ENCODE data around the gene NCAPD2.

The NCAPD2 gene, protein sequence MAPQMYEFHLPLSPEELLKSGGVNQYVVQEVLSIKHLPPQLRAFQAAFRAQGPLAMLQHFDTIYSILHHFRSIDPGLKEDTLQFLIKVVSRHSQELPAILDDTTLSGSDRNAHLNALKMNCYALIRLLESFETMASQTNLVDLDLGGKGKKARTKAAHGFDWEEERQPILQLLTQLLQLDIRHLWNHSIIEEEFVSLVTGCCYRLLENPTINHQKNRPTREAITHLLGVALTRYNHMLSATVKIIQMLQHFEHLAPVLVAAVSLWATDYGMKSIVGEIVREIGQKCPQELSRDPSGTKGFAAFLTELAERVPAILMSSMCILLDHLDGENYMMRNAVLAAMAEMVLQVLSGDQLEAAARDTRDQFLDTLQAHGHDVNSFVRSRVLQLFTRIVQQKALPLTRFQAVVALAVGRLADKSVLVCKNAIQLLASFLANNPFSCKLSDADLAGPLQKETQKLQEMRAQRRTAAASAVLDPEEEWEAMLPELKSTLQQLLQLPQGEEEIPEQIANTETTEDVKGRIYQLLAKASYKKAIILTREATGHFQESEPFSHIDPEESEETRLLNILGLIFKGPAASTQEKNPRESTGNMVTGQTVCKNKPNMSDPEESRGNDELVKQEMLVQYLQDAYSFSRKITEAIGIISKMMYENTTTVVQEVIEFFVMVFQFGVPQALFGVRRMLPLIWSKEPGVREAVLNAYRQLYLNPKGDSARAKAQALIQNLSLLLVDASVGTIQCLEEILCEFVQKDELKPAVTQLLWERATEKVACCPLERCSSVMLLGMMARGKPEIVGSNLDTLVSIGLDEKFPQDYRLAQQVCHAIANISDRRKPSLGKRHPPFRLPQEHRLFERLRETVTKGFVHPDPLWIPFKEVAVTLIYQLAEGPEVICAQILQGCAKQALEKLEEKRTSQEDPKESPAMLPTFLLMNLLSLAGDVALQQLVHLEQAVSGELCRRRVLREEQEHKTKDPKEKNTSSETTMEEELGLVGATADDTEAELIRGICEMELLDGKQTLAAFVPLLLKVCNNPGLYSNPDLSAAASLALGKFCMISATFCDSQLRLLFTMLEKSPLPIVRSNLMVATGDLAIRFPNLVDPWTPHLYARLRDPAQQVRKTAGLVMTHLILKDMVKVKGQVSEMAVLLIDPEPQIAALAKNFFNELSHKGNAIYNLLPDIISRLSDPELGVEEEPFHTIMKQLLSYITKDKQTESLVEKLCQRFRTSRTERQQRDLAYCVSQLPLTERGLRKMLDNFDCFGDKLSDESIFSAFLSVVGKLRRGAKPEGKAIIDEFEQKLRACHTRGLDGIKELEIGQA (N-terminal part only)

DNA sequence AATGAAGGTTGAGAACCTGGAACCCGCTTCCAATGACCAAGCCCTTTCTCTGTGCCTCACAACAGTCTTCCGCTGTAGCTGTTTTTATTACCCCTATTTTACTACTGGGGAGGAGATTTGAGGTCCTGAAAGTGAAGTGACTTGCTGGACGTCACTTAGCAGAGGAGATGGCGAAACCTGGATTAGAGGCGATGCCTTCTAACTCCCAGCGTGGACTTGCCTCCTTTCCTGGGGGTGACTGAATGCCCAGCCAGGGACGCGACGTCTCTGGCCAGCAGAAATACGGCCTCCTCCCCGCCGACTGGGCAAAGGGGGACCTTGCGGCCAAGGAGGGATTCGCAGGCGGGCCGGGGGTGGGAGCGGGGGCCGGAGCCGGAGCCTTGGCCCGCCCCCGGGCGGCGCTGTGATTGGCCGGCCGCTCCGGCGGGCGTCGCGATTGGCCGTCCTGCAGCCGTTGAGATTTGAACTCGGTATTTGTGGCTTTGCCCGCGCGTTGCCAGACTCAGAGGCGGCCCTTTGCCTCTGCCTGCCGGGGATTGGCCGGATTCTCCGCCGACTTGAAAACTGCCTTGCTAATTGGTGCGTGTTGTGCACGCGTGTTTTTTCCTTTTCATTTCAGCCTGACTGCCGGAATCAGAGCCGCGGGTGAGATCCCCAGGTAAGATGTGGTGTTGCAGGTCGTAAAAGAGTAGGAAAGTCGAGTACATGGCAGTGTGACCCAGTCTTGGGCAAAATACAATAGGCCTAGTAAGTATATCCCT, at the start of gene NCAPD2:
TSS of gene NCAPD2 (plus strand) at position 606 of the 761 bp plus-strand sequence. CDS start 997 bp downstream, outside the sequence.
- DNase-seq (ENCODE audit: low read depth in 2 of 2) = peak; percentile 93 to 95

DNA sequence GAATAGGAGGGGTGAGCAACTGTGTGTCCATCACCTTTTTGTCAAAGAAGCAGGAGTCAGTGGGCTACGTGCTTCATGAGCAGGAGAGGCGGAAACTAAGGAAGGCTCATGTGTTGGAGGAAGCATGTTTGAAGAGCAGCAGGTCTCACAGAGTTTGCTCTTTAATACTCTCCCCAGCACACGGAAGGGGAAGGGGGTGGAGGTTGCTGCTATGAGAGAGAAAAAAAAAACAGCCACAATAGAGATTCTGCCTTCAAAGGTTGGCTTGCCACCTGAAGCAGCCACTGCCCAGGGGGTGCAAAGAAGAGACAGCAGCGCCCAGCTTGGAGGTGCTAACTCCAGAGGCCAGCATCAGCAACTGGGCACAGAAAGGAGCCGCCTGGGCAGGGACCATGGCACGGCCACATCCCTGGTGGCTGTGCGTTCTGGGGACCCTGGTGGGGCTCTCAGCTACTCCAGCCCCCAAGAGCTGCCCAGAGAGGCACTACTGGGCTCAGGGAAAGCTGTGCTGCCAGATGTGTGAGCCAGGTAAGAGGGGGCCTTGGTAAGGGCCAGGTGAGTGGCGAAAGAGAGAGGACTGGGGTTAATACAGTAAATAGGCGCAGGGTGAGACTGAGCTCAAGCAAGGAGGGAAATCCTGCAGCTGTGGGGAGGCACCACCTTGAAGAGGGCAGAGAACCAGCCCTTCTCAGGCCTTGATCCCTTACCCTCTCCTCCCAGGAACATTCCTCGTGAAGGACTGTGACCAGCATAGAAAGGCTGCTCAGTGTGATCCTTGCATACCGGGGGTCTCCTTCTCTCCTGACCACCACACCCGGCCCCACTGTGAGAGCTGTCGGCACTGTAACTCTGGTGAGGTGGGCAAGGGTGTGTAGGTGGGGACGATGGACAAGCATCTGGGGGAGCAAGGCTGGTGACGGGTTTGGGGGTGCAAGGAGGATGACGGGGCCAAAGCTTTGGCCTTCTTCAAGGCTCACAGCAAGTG, 48.9 kb upstream of the NCAPD2 start, which contains the start of gene CD27:
TSS of gene CD27 (plus strand) at position 252 of the 985 bp plus-strand sequence. CDS start at position 393, 141 bp downstream.
- DNase-seq (ENCODE audit: low read depth in 2 of 2) = no peak

DNA sequence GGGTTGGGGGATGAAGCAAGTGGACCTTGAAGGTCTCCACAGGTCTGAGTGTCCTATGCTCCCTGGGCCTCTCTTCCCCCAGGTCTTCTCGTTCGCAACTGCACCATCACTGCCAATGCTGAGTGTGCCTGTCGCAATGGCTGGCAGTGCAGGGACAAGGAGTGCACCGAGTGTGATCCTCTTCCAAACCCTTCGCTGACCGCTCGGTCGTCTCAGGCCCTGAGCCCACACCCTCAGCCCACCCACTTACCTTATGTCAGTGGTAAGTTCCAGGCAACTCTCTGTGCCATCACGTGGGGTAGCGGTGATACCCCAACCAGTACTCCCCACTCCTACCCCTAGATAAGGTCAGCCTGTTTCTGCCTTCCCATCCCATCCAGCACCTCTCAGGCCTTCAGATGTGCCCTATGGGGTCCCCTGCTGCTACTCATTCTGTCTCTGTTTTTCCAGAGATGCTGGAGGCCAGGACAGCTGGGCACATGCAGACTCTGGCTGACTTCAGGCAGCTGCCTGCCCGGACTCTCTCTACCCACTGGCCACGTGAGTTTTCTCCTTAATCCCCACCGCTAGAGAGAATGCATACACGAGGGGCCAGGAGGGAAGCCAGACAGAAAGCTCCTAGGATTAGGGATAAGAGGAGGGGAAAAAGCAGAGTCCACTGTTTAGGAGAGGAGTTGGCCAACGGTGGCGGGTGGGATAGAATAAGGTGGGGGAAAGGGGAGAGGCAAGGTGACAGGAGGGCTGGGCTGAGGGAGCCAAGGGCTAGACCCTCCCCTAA, 43.6 kb upstream of the NCAPD2 start:
- no peak for DNase-seq (ENCODE audit: low read depth in 2 of 2)

DNA sequence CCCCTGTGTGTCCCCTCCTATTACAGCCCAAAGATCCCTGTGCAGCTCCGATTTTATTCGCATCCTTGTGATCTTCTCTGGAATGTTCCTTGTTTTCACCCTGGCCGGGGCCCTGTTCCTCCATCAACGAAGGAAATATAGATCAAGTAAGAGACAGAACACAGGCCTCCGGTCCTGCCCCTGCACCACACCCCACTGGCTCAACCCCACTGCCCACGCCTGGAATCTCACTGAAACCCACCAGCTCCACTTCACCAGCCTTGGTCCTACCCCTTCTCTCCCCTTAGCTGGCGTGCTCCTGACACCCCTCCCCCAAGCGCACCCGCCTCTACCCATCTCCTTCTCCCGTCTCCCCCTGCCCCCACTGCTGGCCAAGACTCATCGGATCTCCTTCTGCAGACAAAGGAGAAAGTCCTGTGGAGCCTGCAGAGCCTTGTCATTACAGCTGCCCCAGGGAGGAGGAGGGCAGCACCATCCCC, 43.0 kb upstream of the NCAPD2 start:
- DNase-seq (ENCODE audit: low read depth in 2 of 2) = no peak

DNA sequence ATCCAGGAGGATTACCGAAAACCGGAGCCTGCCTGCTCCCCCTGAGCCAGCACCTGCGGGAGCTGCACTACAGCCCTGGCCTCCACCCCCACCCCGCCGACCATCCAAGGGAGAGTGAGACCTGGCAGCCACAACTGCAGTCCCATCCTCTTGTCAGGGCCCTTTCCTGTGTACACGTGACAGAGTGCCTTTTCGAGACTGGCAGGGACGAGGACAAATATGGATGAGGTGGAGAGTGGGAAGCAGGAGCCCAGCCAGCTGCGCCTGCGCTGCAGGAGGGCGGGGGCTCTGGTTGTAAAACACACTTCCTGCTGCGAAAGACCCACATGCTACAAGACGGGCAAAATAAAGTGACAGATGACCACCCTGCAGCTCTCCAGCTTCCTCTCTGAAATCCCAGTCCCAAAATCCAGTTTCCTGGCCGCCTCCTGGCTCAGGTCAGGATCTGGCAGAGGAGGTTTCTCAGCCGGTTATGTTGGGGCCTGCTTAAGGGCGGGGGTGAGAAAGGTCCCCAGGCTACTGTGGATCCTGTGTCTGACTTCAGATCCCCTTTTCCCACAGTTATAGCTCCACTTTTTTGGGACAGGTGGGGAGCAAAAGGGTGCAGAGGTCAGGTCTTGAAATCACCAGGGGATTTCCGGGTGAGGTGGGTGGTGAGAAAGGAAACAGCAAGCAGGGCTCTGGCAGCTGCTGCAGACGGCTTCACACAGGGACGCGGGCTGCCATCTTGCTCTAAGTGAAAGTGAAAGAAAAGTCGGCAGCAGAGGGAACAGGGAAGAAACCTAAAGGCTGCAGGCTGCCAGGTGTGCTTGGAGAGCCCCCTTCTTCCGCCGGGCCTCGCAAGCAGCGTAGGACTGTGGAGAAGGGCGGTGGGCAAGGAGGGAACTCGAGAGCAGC, 42.3 kb upstream of the NCAPD2 start, which contains the start of gene TAPBPL:
TSS of gene TAPBPL (plus strand) at position 695 of the 897 bp plus-strand sequence. CDS start 207 bp downstream, outside the sequence.
- DNase-seq (ENCODE audit: low read depth in 2 of 2) = peak; percentile 70

DNA sequence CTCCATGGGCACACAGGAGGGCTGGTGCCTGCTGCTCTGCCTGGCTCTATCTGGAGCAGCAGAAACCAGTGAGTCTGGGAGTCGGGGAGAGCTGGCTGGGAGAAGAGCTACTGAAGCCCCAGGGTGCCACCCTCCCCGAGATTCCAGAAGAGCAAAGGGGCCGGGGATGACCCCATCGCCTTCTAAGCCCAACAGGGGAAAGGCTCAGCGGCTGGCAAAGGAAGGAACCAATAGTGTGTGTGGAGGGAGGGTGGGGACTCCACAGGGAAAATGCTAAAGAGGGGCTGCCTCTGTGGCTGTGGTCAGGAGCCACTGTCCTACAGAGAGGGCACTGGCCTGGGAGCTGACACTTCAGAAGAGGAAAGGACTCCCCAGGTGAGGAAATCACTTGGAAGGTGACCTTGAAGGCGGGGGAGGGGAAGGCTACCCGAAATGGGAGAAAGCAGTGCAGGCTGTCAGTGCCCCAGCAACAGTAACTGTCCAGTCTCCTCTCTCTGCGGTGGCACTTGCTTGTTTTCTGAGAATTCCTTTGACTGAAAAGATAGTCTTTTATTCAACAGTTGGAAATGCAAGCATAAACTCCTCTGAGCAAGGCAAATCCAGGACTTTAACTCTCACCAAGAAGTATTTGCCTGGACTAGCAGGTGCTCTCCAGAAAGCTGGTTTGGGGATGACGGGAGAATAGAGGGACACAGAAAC, 41.5 kb upstream of the NCAPD2 start:
- DNase-seq (ENCODE audit: low read depth in 2 of 2) = no peak

DNA sequence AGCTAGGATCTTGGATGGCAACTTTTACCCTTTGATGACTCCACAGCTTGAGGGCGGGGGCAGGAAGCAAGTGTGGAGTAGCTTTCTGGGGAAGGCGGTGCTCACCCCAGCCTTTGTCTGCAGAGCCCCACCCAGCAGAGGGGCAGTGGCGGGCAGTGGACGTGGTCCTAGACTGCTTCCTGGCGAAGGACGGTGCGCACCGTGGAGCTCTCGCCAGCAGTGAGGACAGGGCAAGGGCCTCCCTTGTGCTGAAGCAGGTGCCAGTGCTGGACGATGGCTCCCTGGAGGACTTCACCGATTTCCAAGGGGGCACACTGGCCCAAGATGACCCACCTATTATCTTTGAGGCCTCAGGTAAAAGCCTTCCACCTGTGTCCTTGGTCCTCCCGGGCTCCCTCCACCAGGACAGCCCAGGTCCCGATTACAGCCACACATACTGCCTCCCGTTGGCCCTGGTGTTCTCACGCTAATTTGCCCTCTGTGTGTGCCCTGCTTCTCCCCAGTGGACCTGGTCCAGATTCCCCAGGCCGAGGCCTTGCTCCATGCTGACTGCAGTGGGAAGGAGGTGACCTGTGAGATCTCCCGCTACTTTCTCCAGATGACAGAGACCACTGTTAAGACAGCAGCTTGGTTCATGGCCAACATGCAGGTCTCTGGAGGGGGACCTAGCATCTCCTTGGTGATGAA, 40.8 kb upstream of the NCAPD2 start:
- no peak for DNase-seq (ENCODE audit: low read depth in 2 of 2)

DNA sequence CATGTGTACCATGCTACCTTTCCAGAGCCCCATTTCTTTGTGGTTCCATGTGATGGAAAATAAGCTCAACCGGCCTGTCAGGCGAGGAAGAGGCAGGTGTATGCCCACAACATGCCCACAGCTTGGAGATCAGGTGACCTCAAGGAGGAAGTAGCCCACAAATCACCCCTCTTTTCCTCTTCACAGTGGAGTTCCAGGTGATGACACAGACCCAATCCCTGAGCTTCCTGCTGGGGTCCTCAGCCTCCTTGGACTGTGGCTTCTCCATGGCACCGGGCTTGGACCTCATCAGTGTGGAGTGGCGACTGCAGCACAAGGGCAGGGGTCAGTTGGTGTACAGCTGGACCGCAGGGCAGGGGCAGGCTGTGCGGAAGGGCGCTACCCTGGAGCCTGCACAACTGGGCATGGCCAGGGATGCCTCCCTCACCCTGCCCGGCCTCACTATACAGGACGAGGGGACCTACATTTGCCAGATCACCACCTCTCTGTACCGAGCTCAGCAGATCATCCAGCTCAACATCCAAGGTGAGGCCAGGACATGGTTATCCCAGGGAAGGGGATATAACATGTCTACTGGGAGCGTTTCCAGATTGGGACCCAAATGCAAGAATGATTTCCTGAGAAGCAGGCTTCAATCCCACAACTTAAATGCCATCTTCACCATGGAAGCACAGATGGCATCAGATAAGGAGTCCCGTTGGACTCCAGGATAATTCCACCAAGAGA, 36.5 kb upstream of the NCAPD2 start:
- DNase-seq (ENCODE audit: low read depth in 2 of 2) = no peak

DNA sequence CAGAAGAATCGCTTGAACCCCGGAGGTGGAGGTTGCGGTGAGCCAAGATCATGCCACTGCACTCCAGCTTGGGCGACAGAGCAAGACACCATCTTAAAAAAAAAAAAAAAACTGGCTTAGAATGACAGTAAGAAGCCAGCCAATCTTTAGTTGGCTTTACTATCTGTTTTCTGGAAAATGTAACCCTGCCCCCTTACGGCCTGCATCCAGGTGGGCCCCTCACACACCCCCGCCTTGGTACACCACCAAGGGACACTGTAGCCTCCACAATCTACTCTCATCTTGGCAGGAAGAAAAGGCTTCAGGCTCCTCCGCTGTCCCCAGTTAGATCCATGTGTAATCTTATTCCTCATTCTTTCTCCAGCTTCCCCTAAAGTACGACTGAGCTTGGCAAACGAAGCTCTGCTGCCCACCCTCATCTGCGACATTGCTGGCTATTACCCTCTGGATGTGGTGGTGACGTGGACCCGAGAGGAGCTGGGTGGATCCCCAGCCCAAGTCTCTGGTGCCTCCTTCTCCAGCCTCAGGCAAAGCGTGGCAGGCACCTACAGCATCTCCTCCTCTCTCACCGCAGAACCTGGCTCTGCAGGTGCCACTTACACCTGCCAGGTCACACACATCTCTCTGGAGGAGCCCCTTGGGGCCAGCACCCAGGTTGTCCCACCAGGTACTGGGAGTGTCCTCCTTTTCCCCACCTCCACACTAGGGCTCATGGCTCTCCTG, 35.5 kb upstream of the NCAPD2 start:
- no peak for DNase-seq (ENCODE audit: low read depth in 2 of 2)

DNA sequence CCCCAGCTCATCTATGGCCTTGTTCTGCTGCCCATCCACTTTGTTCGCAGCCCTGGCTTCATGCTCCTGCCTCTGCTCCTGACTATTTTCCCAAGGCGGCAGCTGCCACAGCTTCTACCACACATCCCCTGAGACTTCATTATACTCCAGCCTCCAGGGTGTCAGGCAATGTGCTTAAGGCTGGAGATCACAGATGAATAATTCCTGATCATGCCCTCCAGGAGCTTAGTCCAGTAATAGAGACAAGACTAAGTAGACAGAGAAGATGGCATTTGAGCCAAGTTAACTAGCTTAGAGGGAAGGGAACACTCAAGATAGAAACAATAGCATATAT, 34.9 kb upstream of the NCAPD2 start:
- DNase-seq (ENCODE audit: low read depth in 2 of 2) = no peak

DNA sequence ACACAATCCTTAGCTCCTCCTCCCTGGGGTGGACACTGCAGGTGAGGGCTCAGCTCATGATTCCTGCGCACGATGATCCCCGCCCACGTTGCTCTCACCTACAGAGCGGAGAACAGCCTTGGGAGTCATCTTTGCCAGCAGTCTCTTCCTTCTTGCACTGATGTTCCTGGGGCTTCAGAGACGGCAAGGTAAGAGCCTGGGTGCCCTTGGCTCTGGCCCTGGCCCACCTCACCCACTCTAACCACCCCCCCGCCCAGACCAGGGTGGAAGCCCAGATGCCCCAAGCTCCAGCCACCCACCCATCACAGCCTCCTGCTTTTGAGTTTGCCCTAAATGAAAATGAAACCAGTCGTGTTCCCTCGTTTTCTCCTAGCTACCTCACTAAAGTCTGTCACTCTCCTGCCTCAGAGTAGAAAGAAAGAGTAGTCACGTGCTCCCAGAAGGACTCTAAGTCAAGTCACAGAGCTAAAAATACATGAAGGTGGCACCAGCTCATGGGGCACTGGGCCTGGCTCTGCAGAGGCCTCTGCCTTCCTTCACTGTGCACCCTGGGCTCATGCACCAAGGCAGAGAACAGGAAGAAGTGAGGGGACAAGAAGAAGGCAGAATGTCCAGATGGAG, 33.0 kb upstream of the NCAPD2 start:
- no peak for DNase-seq (ENCODE audit: low read depth in 2 of 2)

DNA sequence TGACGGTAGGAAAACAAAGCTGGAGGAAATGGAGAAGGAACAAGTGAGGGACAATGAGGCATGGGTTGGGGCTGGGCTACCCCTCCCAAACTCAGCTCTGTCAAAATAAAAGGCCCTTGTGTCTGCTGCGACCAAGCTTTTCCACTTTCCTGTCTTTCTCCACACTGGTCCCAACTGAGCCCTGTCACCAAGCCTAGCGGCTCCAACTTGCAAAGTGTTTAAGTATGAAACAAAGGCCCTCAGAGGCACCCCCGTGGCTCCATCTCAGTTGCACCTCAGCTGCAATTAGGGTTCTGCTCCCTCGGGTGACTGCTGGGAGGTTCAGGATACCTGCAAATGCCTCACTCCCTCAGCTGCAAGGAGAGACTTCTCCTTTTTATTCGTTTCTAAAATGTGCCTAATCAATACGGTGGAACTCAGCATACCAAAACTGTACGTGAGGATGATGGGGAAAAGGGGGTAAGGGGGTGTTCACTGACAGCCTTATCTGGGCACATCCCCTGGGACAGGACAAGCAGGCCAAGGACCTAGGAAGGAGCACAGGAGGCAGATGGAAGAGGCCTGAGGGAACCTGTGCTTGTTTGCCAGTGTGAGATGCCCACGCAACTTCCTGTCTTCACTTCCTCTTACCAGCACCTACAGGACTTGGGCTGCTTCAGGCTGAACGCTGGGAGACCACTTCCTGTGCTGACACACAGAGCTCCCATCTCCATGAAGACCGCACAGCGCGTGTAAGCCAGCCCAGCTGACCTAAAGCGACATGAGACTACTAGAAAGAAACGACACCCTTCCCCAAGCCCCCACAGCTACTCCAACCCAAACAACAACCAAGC, 32.3 kb upstream of the NCAPD2 start:
- DNase-seq (ENCODE audit: low read depth in 2 of 2) = peak; percentile 82

DNA sequence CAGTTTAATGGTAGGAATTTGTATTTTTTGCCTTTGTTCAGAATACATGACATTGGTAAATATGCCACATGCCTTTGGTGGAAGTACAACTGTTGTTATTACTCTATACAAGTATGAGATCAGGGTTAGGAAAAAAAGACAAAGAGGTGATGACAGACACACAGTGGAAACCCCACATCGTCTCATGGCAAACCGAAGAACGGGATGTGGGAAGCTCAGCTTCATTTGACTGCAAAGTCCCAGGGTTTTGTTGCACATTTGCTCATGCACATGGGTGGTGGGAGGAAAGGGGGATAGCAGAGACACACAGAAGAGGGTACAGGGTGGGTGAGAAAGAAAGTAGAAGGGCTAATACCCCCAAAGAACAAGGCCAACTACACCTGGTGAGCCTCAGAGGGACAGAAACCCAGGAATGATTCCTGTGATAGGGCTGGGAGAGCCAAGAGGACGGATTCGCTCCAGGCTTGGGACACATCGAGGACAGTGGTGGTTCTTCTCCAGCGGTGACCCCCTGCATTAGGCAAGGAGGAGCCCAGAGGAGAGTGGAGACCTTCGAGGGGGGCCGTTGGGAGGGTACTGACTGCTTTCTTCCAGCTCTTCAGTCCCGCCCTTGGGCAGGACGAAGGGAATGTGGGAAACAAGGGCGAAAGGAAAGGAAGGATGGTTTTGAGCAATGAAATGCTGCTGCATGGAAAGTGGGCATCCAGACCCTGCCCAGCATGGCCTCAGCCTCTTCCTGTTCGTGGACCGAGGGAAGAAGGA, 31.5 kb upstream of the NCAPD2 start:
- no peak for DNase-seq (ENCODE audit: low read depth in 2 of 2)
